HG02852 (cell line): Measurements from ENCODE around the gene CARMIL1.
"Not testable (repeated sequence)": the region's sequence is repeated elsewhere in the genome, so short reads cannot be mapped to it uniquely, and the experiment has no call there.

Experiments used
- ATAC-seq: cut with Tn5 transposase; IDR thresholded peaks from one replicate; pipeline ENCODE4 v1.9.1; 2021; ENCODE audit warnings: mild to moderate bottlenecking, moderate library complexity; ENCODE audit not compliant: unreplicated experiment

CARMIL1 gene

GRCh38 chr6:25366903-25367545, 87.8 kb downstream of the CARMIL1 start:
- ATAC-seq = peak; percentile 53

GRCh38 chr6:25369036-25369432, 89.9 kb downstream of the CARMIL1 start:
- no peak for ATAC-seq

- ATAC-seq = no peak
Measured at GRCh38 chr6:25369433-25370177, 90.4 kb downstream of the CARMIL1 start.

- ATAC-seq = no peak
Measured at GRCh38 chr6:25370178-25371036, 91.2 kb downstream of the CARMIL1 start.

- ATAC-seq = no peak
Measured at GRCh38 chr6:25371037-25371347, 91.8 kb downstream of the CARMIL1 start.

- ATAC-seq = no peak
Measured at GRCh38 chr6:25375125-25375524, 96.0 kb downstream of the CARMIL1 start.

GRCh38 chr6:25377664-25378063, 98.5 kb downstream of the CARMIL1 start:
- ATAC-seq = no peak

- no peak for ATAC-seq
Measured at GRCh38 chr6:25381077-25381476, 101.9 kb downstream of the CARMIL1 start.

GRCh38 chr6:25382476-25382875, 103.3 kb downstream of the CARMIL1 start:
- not testable (repeated sequence) for ATAC-seq

GRCh38 chr6:25384234-25384633, 105.1 kb downstream of the CARMIL1 start:
- no peak for ATAC-seq

- ATAC-seq = no peak
Measured at GRCh38 chr6:25384967-25385366, 105.8 kb downstream of the CARMIL1 start.

- ATAC-seq = no peak
Measured at GRCh38 chr6:25387483-25387882, 108.3 kb downstream of the CARMIL1 start.

GRCh38 chr6:25387911-25388310, 108.7 kb downstream of the CARMIL1 start:
- no peak for ATAC-seq

GRCh38 chr6:25388776-25389175, 109.6 kb downstream of the CARMIL1 start:
- ATAC-seq = no peak

- ATAC-seq = no peak
Measured at GRCh38 chr6:25389471-25389870, 110.3 kb downstream of the CARMIL1 start.

GRCh38 chr6:25392372-25392771, 113.2 kb downstream of the CARMIL1 start:
- no peak for ATAC-seq

GRCh38 chr6:25395731-25396130, 116.6 kb downstream of the CARMIL1 start:
- no peak for ATAC-seq

- ATAC-seq = no peak
Measured at GRCh38 chr6:25397406-25397805, 118.2 kb downstream of the CARMIL1 start.

- ATAC-seq = no peak
Measured at GRCh38 chr6:25399885-25400284, 120.7 kb downstream of the CARMIL1 start.

GRCh38 chr6:25401711-25402110, 122.5 kb downstream of the CARMIL1 start:
- ATAC-seq = no peak

GRCh38 chr6:25402125-25402524, 123.0 kb downstream of the CARMIL1 start:
- ATAC-seq = no peak

GRCh38 chr6:25403150-25403549, 124.0 kb downstream of the CARMIL1 start:
- ATAC-seq = no peak
